HG03442 (cell line): Measurements from ENCODE around the gene RAD9B.

Experiments used
- ATAC-seq: cut with Tn5 transposase; IDR thresholded peaks from one replicate; pipeline ENCODE4 v1.9.1; 2021; ENCODE audit warnings: mild to moderate bottlenecking, moderate library complexity; ENCODE audit not compliant: unreplicated experiment

The RAD9B gene

DNA sequence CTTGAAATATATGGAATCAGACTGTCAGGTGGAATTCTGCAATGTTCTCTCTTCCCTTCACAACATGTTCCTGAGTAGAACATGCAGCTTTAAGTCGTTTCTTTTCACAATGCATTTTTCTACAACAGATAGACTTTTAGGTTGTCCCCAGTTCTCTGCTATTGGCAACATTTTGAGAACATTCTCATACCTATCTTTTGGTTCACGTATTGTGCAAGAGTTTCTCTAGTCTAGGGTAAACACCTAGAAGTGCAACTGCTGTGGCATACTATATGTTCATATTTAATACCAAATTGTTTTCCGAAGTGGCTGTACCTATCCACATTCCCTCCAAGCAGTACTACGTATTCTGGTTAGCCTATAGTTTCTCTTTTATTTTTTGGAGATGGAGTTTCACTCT lies 48.9 kb downstream of the RAD9B start:
- no peak for ATAC-seq
